GM10266 (cell line): ENCODE results near the gene CYTH4.
"Not testable (repeated sequence)": the region's sequence is repeated elsewhere in the genome, so short reads cannot be mapped to it uniquely, and the experiment has no call there.

Experiments used
- DNase-seq: peaks from one replicate; pipeline ENCODE4 v3.0.0; 2012; ENCODE audit errors: extremely low spot score
- CTCF ChIP-seq: IDR thresholded peaks from 2 replicates; pipeline ENCODE4 v1.5.1; 2012; ENCODE audit warnings: mild to moderate bottlenecking, low read depth; ENCODE audit not compliant: control insufficient read depth, insufficient read depth; ENCODE audit errors: missing control alignments

The CYTH4 gene

GRCh38 chr22:37319469-37319868, 37.2 kb downstream of the CYTH4 start:
- TF ChIP-seq CTCF, result no peak

GRCh38 chr22:37320726-37321677, 38.7 kb downstream of the CYTH4 start:
- DNase-seq, result no peak

More at GRCh38 chr22:37319469-37319868, 37.2 kb downstream of the CYTH4 start:
- DNase-seq, result no peak

GRCh38 chr22:37324340-37325038, 42.2 kb downstream of the CYTH4 start:
- TF ChIP-seq CTCF, result no peak
- no peak for DNase-seq

More at GRCh38 chr22:37320726-37321677, 38.7 kb downstream of the CYTH4 start:
- no peak for TF ChIP-seq CTCF

GRCh38 chr22:37325039-37325395, 42.7 kb downstream of the CYTH4 start:
- DNase-seq, result no peak
- TF ChIP-seq CTCF, result no peak

- no peak for TF ChIP-seq CTCF
- DNase-seq, result no peak
Observed at GRCh38 chr22:37326726-37327125, 44.4 kb downstream of the CYTH4 start.

GRCh38 chr22:37328017-37328416, 45.7 kb downstream of the CYTH4 start:
- TF ChIP-seq CTCF, result no peak
- DNase-seq, result no peak

- not testable (repeated sequence) for DNase-seq
Observed at GRCh38 chr22:37328538-37329237, 46.4 kb downstream of the CYTH4 start.
